ENCODE measurements around the gene EML6. TPM values are rescaled to one million over a fixed set of nuclear protein-coding genes. Genes with fewer than 3 reads are reported as not detected.
A peak's percentile ranks its signal among the peaks of the same experiment; 100 is the strongest.

The EML6 gene
- total and polyA plus RNA-seq, 5 experiments from 2014 or later, result 0.03 to 3.3 (median 1.4) TPM; not detected in 2

DNA sequence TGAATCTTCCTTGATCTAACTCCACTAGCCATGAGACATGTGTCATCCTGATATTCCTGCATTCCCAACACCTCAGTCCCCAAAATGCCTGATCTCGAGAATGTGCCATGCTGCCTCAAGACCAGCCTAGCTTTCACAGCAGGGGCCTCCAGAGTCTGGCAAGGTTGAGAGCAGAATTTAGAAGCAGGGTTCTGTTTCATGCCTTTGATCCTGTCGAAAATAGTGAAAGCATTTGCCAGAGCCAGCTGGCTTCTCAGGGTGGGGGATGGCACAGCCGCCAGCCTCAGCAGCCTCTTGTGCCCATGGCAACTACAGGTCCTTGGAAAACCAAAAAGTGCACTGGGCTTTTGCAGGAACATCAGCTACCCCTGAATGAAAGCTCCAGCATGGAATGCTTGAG, 183.3 kb downstream of the EML6 start:
- POLR2A ChIA-PET, result no interaction called here
- Mint-ChIP-seq H3K4me3 (no peak overlapping the region), H3K27ac (peak overlapping the region in 1 of 10 donors; percentile 23), H3K4me1 (peaks cover 0 to 11% (median 3%) of the 10 kb centered on the region in 4 donors), H3K27me3 (no peaks in the 10 kb centered on the region), H3K9me3 (no peaks in the 10 kb centered on the region), H3K36me3 (no peaks in the 10 kb centered on the region)
- no peak for ATAC-seq
- DNase-seq, result no peak

DNA sequence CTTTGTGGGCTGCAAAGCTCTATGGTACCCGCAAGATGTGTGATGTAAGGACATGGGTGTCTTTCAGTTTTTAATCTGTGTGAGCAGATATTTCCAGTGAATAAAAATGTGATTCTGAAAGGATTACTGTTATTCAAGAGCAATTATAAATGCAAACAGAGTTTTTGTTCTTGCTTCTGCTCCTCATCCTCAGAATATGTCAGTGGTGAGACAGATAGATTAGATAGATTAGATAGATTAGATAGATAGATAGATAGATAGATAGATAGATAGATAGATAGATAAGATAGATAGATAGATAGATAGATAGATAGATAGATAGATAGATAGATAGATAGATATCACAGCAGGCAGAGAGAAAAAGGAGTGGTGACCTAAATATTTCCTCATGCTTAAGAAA, 184.2 kb downstream of the EML6 start:
- H3K4me1 Mint-ChIP-seq, result peaks cover 0 to 11% (median 3%) of the 10 kb centered on the region in 4 donors
- H3K27me3 Mint-ChIP-seq, result no peaks in the 10 kb centered on the region
- H3K4me3 Mint-ChIP-seq, result no peak overlapping the region
- no peaks in the 10 kb centered on the region for H3K9me3 Mint-ChIP-seq
- ATAC-seq (no peak), DNase-seq (no peak)
- POLR2A ChIA-PET, result no interaction called here
- H3K36me3 Mint-ChIP-seq, result no peaks in the 10 kb centered on the region
- no peak overlapping the region for H3K27ac Mint-ChIP-seq

DNA sequence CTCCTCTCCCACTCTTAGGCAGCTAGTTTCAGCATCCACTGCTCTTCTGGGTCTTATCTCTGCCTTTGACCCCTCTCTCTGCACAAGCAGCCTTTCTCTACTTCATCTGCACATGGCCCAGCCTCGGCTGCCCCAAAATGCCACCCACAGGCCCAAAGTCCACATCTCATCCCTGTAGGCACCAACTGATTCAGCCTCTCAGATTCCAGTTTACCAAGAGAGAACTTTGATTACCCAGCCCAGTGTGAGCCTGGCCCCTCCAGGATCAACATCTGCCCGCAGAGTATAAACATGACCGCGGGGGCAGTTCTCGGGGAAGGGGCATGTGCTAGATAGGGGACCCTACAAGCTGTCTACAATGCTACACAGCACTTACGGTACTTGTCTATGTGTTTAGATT, 185.1 kb downstream of the EML6 start:
- ATAC-seq (no peak), DNase-seq (no peak)
- no peak overlapping the region for H3K4me3 Mint-ChIP-seq
- H3K9me3 Mint-ChIP-seq, result peaks cover 0 to 1% (median 0%) of the 10 kb centered on the region in 9 donors
- peaks cover 0 to 10% (median 3%) of the 10 kb centered on the region in 4 donors for H3K4me1 Mint-ChIP-seq
- POLR2A ChIA-PET, result no interaction called here
- peaks cover 0 to 5% (median 0%) of the 10 kb centered on the region in 5 donors for H3K27me3 Mint-ChIP-seq
- no peaks in the 10 kb centered on the region for H3K36me3 Mint-ChIP-seq
- no peak overlapping the region for H3K27ac Mint-ChIP-seq

DNA sequence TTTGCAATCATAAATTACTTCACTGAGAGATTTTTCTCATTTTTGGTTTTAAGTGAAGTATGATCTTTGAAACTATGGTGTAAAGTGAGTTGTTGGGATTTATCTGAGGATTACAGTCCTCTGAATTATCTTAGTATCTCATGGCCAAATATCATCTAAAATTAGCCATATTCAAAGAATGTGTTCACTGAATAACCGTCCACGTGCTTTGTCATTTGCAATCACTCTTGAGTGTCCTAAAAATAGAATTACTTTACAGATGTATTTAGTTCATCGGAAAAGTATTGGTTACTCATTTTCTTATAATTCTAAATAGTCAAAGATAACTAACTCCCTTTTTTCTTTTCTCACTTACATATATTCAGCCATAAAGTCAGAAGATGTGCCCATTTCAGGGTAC, 185.5 kb downstream of the EML6 start:
- DNase-seq (no peak), ATAC-seq (no peak)
- Mint-ChIP-seq H3K36me3 (no peaks in the 10 kb centered on the region), H3K4me3 (no peak overlapping the region), H3K9me3 (peaks cover 0 to 1% (median 0%) of the 10 kb centered on the region in 9 donors), H3K4me1 (peaks cover 0 to 6% (median under 1%) of the 10 kb centered on the region in 4 donors), H3K27me3 (peaks cover 0 to 9% (median 0%) of the 10 kb centered on the region in 5 donors), H3K27ac (no peak overlapping the region)
- POLR2A ChIA-PET, result no interaction called here

DNA sequence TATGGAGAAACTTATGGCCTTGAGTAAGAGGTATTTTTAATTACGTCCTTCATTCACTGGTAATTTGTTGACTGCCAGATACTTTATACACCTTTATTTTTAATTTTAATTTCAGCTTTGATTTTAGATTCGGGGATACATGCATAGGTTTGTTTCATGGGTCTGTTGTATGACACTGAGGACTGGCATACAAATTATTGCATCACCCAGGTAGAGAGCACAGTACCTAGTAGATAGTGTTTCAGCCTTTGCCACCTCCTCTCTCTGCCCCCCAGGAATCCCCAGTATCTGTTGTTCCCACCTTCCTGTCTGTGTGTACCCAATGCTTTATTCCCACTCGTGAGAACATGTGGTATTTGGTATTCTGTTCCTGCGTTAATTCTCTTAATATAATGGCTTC, 188.8 kb downstream of the EML6 start:
- H3K27ac Mint-ChIP-seq, result no peak overlapping the region
- H3K27me3 Mint-ChIP-seq, result peaks cover 0 to 9% (median 1%) of the 10 kb centered on the region in 5 donors
- no peaks in the 10 kb centered on the region for H3K36me3 Mint-ChIP-seq
- H3K9me3 Mint-ChIP-seq, result peaks cover 0 to 1% (median 0%) of the 10 kb centered on the region in 9 donors
- ATAC-seq (no peak), DNase-seq (no peak)
- H3K4me3 Mint-ChIP-seq, result no peak overlapping the region
- POLR2A ChIA-PET, result interaction anchor here (0.5 kb wide), 1 partner anchor 272 kb away, joined by 5 read pairs; no protein-coding TSS in a partner anchor
- H3K4me1 Mint-ChIP-seq, result no peaks in the 10 kb centered on the region

DNA sequence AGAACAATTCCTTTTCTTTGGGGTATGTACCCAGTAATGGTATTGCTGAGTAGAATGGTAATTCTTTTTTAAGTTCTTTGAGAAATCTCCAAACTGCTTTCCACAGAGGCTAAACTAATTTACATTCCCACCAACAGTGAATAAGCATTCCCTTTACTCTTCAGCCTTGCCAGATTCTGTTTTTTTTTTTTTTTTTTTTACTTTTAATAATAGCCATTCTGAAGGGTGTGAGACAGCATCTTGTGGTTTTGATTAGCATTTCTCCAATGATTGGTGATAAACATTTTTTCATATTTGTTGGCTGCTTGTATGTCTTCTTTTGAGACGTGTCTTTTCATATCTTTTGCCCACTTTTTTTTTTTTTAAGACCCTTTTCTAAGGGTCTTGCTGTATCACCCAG, 189.4 kb downstream of the EML6 start:
- POLR2A ChIA-PET, result no interaction called here
- DNase-seq (no peak), ATAC-seq (no peak)
- H3K27me3 Mint-ChIP-seq, result peaks cover 2 to 9% (median 3%) of the 10 kb centered on the region in 5 donors
- no peaks in the 10 kb centered on the region for H3K36me3 Mint-ChIP-seq
- no peaks in the 10 kb centered on the region for H3K4me1 Mint-ChIP-seq
- no peak overlapping the region for H3K4me3 Mint-ChIP-seq
- no peak overlapping the region for H3K27ac Mint-ChIP-seq
- peaks cover 0 to 1% (median 0%) of the 10 kb centered on the region in 9 donors for H3K9me3 Mint-ChIP-seq

DNA sequence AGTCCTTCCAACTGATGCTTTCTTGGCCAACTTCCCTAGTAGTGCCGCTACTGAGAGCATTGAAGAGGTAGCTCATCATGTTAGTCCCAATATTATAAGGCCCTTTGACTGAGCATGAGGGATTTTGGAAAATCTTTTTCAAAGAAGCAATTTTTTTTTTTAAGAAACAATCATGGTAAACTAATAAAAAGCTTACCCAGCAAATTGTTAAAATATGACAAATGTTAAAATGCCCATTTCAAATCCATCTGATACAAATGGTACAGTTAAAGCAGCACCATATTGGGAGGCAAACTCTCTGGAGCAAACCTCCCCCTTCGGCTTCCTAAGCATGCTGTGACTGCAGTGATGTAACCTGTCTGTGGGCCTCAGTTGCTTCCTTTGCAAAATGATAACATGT, 191.2 kb downstream of the EML6 start:
- H3K9me3 Mint-ChIP-seq, result peaks cover 0 to 1% (median 0%) of the 10 kb centered on the region in 9 donors
- H3K4me1 Mint-ChIP-seq, result no peaks in the 10 kb centered on the region
- H3K27ac Mint-ChIP-seq, result no peak overlapping the region
- no peak overlapping the region for H3K4me3 Mint-ChIP-seq
- DNase-seq (no peak), ATAC-seq (no peak)
- POLR2A ChIA-PET, result no interaction called here
- H3K27me3 Mint-ChIP-seq, result peaks cover 2 to 9% (median 4%) of the 10 kb centered on the region in 5 donors
- no peaks in the 10 kb centered on the region for H3K36me3 Mint-ChIP-seq

DNA sequence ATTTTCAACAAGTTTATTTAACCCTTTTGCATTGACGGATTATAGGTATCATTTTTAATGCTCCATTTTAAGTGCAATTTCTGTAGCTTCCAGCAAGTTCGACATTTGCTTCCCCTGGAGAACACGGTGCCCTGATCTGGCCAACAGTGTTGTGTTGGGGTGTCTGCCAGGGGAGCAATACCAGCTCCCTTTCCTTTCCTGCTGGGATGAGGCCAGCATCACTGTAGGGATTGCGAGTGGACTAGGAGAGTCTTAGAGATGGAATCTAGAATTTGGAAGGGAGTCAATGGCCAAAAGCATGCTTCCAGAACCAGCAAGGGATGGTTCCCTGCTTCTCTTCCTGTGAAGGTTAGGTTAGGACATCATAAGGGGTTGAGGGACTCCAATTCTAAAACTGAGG, 191.6 kb downstream of the EML6 start:
- Mint-ChIP-seq H3K9me3 (peaks cover 0 to 3% (median 0%) of the 10 kb centered on the region in 9 donors), H3K27me3 (peaks cover 2 to 9% (median 4%) of the 10 kb centered on the region in 5 donors), H3K36me3 (peaks cover 0 to 3% (median 0%) of the 10 kb centered on the region in 3 donors), H3K4me3 (no peak overlapping the region), H3K4me1 (no peaks in the 10 kb centered on the region), H3K27ac (no peak overlapping the region)
- DNase-seq (no peak), ATAC-seq (no peak)
- POLR2A ChIA-PET, result no interaction called here

DNA sequence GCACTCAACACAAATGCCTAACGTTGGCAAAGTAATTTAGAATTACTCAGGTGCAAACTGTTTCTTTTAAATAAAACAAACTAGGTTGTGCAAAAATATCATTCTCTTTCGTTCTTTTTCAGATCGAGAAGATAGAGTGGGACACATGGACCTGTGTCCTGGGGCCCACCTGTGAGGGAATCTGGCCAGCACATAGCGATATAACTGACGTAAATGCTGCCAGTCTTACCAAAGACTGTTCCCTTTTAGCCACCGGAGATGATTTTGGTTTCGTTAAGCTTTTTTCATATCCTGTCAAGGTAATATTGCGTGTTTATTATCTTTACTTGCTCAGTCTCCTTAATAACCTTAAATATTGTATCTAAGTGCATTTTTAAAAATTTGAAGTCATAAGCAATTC, 193.2 kb downstream of the EML6 start:
- DNase-seq (no peak), ATAC-seq (no peak)
- Mint-ChIP-seq H3K27me3 (peaks cover 2 to 9% (median 4%) of the 10 kb centered on the region in 5 donors), H3K4me3 (no peak overlapping the region), H3K9me3 (peaks cover 0 to 15% (median 7%) of the 10 kb centered on the region in 9 donors), H3K27ac (no peak overlapping the region), H3K4me1 (no peaks in the 10 kb centered on the region), H3K36me3 (peaks cover 0 to 14% (median 8%) of the 10 kb centered on the region in 3 donors)
- POLR2A ChIA-PET, result no interaction called here

DNA sequence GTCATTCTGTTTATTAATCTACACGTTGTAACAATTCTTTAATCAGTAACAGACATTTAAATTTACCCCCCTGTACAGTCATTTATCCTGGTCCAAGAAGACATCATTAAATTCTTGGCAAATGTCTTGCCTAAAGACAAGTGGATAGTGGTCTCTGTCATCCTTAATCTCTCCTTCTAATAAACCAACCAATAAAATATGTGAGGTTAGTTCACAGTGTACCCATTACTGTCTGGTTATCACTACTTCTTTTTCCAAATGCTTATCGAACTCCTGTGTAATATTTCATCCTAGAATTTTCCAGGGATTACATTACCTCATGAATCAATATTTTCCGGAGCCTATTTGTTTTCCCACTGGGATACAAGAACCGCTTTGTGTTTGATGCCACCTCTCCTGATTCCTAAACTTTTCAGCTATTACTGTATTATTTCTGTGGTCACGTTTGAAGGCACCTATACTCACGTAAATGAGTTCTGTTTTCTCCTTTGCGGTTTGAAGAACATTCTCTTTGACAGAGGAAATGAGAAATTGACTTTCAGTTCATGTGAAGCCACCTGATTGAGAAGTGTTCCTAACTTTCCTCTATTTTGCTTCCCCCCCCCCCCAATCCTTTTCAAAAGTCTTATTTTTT, 195.3 kb downstream of the EML6 start:
- POLR2A ChIA-PET, result no interaction called here
- H3K27me3 Mint-ChIP-seq, result peaks cover 2 to 8% (median 4%) of the 10 kb centered on the region in 5 donors
- peaks cover 0 to 14% (median 8%) of the 10 kb centered on the region in 3 donors for H3K36me3 Mint-ChIP-seq
- H3K27ac Mint-ChIP-seq, result no peak overlapping the region
- ATAC-seq (no peak), DNase-seq (no peak)
- H3K4me3 Mint-ChIP-seq, result no peak overlapping the region
- H3K9me3 Mint-ChIP-seq, result peaks cover 0 to 16% (median 6%) of the 10 kb centered on the region in 9 donors
- H3K4me1 Mint-ChIP-seq, result no peaks in the 10 kb centered on the region

DNA sequence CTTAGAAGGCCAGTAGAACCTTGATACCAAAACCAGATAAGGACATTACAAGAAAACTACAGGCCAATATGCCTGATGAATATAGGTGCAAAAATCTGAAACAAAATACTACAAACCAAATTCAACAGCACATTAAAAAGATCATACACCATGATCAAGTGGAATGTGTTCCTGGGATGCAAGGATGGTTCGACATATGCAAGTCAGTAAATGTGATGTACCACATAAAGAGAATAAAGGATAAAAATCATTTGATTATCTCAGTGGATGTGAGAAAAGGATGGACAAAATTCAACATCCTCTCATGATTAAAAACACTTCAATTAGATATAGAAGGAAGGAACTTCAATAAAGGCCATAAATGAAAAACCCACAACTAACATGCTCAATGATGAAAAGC, 197.2 kb downstream of the EML6 start:
- H3K27ac Mint-ChIP-seq, result no peak overlapping the region

DNA sequence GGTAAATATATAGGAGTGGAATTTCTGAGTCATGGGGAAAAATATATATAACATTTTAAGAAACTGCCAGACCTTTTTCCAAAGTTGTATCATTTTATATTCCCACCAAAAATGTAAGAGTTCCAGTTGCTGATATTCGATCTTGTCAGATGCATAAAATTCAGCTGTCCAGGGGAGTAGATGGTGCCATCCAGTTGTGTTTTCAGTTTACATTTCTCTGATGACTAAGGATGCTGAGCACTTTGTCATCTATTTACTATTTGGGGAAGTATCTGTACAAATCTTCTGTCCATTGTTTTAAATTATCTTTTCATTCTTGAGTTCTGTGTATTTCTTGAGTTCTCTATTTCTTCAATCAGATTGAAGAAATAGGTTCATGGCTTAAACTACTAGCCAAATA, 200.7 kb downstream of the EML6 start:
- Mint-ChIP-seq H3K4me1 (no peaks in the 10 kb centered on the region), H3K4me3 (no peak overlapping the region), H3K27me3 (peaks cover 0 to 7% (median 3%) of the 10 kb centered on the region in 5 donors), H3K27ac (no peak overlapping the region), H3K9me3 (peaks cover 0 to 16% (median 6%) of the 10 kb centered on the region in 9 donors), H3K36me3 (peaks cover 0 to 14% (median 8%) of the 10 kb centered on the region in 3 donors)
- DNase-seq (no peak), ATAC-seq (no peak)
- POLR2A ChIA-PET, result no interaction called here

More for the DNA sequence above, 197.2 kb downstream of the EML6 start:
- POLR2A ChIA-PET, result no interaction called here
- no peak overlapping the region for H3K4me3 Mint-ChIP-seq
- peaks cover 0 to 14% (median 8%) of the 10 kb centered on the region in 3 donors for H3K36me3 Mint-ChIP-seq
- peaks cover 0 to 16% (median 6%) of the 10 kb centered on the region in 9 donors for H3K9me3 Mint-ChIP-seq
- ATAC-seq, result no peak
- H3K27me3 Mint-ChIP-seq, result peaks cover 0 to 9% (median 4%) of the 10 kb centered on the region in 5 donors
- no peaks in the 10 kb centered on the region for H3K4me1 Mint-ChIP-seq
- DNase-seq, result no peak

DNA sequence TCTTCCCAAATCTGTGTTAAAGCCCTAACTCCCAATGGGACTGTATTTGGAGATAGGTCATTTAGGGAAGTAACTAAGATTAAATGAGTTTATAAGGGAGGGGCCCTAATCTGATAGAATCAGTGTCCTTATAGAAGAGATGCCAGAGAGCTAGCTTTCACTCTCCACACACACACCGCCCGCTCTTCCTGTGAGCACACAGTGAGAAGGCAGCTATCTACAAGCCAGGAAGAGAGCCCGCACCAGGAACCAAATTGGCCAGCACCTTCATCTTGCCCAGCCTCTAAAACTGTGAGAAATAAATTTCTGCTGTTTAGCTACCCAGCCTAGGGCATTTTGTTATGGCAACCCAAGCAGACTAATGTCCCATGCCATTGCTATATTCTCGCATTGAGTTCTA, 201.6 kb downstream of the EML6 start:
- Mint-ChIP-seq H3K27ac (no peak overlapping the region), H3K9me3 (peaks cover 0 to 16% (median 6%) of the 10 kb centered on the region in 9 donors), H3K4me1 (no peaks in the 10 kb centered on the region), H3K36me3 (peaks cover 0 to 12% (median 8%) of the 10 kb centered on the region in 3 donors), H3K27me3 (peaks cover 0 to 7% (median 3%) of the 10 kb centered on the region in 5 donors), H3K4me3 (no peak overlapping the region)
- POLR2A ChIA-PET, result no interaction called here
- ATAC-seq (no peak), DNase-seq (no peak)
